Effector memory CD8-positive, alpha-beta T cell (primary cell): ENCODE measurements around the gene NOS3.

Experiments
- ATAC-seq: fragments of 150-1000 bp; cut with Tn5 transposase; replicated peaks from 2 replicates; pipeline ENCODE4 v1.10.0; 2021; ENCODE audit warnings: mild to moderate bottlenecking, moderate library complexity
- DNase-seq, 3 experiments: peaks; one replicate each; pipeline ENCODE4 v3.0.0; 2021
- H3K27ac Mint-ChIP-seq, 2 donors: one replicate each; pipeline ENCODE4 v1.8.0; 2022; ENCODE audit warnings: mild to moderate bottlenecking in 2 of 2, mixed read lengths in 2 of 2, moderate library complexity in 2 of 2
- H3K27me3 Mint-ChIP-seq, 2 donors: one replicate each; pipeline ENCODE4 v1.8.0; 2022; ENCODE audit warnings: mixed read lengths in 2 of 2
- H3K36me3 Mint-ChIP-seq: one replicate; pipeline ENCODE4 v1.8.0; 2022; ENCODE audit warnings: mild to moderate bottlenecking, moderate library complexity, mixed read lengths; ENCODE audit not compliant: insufficient read depth
- H3K4me1 Mint-ChIP-seq, 2 donors: one replicate each; pipeline ENCODE4 v1.8.0; 2022; ENCODE audit warnings: low read depth in 2 of 2, mixed read lengths in 2 of 2
- H3K4me3 Mint-ChIP-seq, 2 donors: one replicate each; pipeline ENCODE4 v1.8.0; 2022; ENCODE audit warnings: mild to moderate bottlenecking in 2 of 2, mixed read lengths in 2 of 2, moderate library complexity in 2 of 2
- H3K9me3 Mint-ChIP-seq, 2 donors: one replicate each; pipeline ENCODE4 v1.8.0; 2022; ENCODE audit warnings: mixed read lengths in 2 of 2

NOS3 gene

GRCh38 chr7:150947761-150948651 is 42.8 kb upstream of the NOS3 start:
- DNase-seq: no peak
- Mint-ChIP-seq H3K27ac (no peak overlapping the region), H3K4me3 (no peak overlapping the region), H3K4me1 (peaks cover 7 to 9% of the 10 kb centered on the region in 2 donors), H3K27me3 (peaks cover 6 to 70% of the 10 kb centered on the region in 2 donors), H3K36me3 (peaks cover 2% of the 10 kb centered on the region), H3K9me3 (no peaks in the 10 kb centered on the region)
- ATAC-seq: no peak

DNA sequence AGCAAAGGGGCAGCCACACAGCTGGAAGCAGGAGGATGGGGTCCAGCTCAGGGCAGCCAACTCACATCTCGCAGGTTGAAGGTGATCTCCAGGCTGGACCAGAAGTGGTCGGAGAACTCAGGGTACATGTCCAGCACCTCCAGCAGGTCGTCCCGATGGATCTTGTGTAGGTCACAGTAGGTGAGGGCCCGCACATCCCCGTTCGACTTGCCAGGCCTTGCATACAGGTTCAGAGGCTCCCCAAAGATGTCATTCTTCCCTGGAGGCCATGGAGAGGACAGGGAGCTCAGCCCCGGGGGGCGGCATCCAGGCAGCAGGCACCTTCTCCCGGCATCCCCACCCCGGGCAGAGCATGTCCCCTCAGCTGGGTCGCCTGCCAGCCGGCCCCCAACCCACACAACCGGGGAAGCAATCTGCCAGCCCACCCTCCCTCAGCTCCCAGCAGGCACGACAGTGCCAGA is 42.0 kb upstream of the NOS3 start:
- Mint-ChIP-seq H3K4me1 (peaks cover 3 to 7% of the 10 kb centered on the region in 2 donors), H3K27ac (no peak overlapping the region), H3K36me3 (peaks cover 2% of the 10 kb centered on the region), H3K27me3 (peaks cover 6 to 79% of the 10 kb centered on the region in 2 donors), H3K9me3 (no peaks in the 10 kb centered on the region), H3K4me3 (no peak overlapping the region)
- ATAC-seq: no peak
- no peak for DNase-seq

- Mint-ChIP-seq H3K27me3 (peaks cover 6 to 86% of the 10 kb centered on the region in 2 donors), H3K27ac (no peak overlapping the region), H3K36me3 (peaks cover 2% of the 10 kb centered on the region), H3K9me3 (no peaks in the 10 kb centered on the region), H3K4me3 (no peak overlapping the region), H3K4me1 (peaks cover 3 to 7% of the 10 kb centered on the region in 2 donors)
- DNase-seq (no peak), ATAC-seq (no peak)
Observed at GRCh38 chr7:150949564-150949963, 41.3 kb upstream of the NOS3 start.

GRCh38 chr7:150949971-150950491 is 40.8 kb upstream of the NOS3 start:
- ATAC-seq (no peak), DNase-seq (no peak)
- Mint-ChIP-seq H3K27ac (no peak overlapping the region), H3K9me3 (no peaks in the 10 kb centered on the region), H3K4me1 (peaks cover 3 to 7% of the 10 kb centered on the region in 2 donors), H3K4me3 (no peak overlapping the region), H3K36me3 (peaks cover 2% of the 10 kb centered on the region), H3K27me3 (peaks cover 10 to 86% of the 10 kb centered on the region in 2 donors)

GRCh38 chr7:150950496-150951180 is 40.2 kb upstream of the NOS3 start:
- peaks cover 8 to 86% of the 10 kb centered on the region in 2 donors for H3K27me3 Mint-ChIP-seq
- no peak for DNase-seq
- peaks cover 2% of the 10 kb centered on the region for H3K36me3 Mint-ChIP-seq
- no peaks in the 10 kb centered on the region for H3K9me3 Mint-ChIP-seq
- H3K4me3 Mint-ChIP-seq: no peak overlapping the region
- no peak overlapping the region for H3K27ac Mint-ChIP-seq
- H3K4me1 Mint-ChIP-seq: peaks cover 3 to 5% of the 10 kb centered on the region in 2 donors
- ATAC-seq: no peak

- Mint-ChIP-seq H3K27me3 (peaks cover 11 to 86% of the 10 kb centered on the region in 2 donors), H3K27ac (no peak overlapping the region), H3K4me1 (peaks cover 3 to 4% of the 10 kb centered on the region in 2 donors), H3K4me3 (no peak overlapping the region), H3K9me3 (no peaks in the 10 kb centered on the region), H3K36me3 (peaks cover 2% of the 10 kb centered on the region)
- DNase-seq (no peak), ATAC-seq (no peak)
Observed at GRCh38 chr7:150951181-150951520, 39.7 kb upstream of the NOS3 start.

GRCh38 chr7:150951521-150951920 is 39.3 kb upstream of the NOS3 start:
- no peak for ATAC-seq
- Mint-ChIP-seq H3K27me3 (peaks cover 12 to 86% of the 10 kb centered on the region in 2 donors), H3K9me3 (no peaks in the 10 kb centered on the region), H3K27ac (no peak overlapping the region), H3K36me3 (peaks cover 1% of the 10 kb centered on the region), H3K4me3 (no peak overlapping the region), H3K4me1 (peaks cover 3 to 4% of the 10 kb centered on the region in 2 donors)
- DNase-seq: no peak

DNA sequence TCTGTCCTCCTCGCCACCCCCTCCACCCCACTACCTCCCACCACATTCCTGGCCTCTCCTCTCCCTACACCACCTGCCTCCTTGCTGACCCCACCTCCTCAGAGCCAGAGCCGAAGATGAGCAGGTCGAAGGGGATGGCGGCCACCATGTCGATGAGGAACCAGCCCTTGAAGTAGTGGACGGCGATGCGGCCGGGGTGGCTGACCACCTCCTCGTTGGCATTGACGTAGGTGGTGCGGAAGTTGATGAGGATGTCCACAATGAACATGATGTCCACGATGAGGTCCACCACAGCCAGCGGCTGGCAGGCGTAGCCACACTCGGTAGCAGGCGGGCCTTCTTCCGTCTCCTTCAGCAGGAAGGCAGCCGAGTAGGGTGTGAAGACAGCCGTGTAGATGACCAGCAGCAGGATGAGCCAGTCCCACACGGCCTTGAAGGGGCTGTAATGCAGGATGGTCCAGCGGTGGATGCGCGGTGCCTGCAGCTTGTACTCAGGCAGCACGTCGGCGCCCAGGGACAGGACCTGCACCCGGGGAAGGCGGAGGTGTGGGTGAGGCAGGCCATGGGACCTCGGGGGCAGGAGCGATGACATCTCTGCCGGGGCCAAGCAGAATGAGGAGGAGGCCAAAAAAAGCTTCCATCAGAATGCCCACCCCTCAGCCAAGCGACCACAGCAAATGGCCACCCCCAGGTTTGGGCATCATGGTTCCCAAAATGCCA is 38.3 kb upstream of the NOS3 start:
- Mint-ChIP-seq H3K4me1 (peaks cover 3 to 5% of the 10 kb centered on the region in 2 donors), H3K4me3 (no peak overlapping the region), H3K27ac (no peak overlapping the region), H3K9me3 (no peaks in the 10 kb centered on the region), H3K36me3 (no peaks in the 10 kb centered on the region), H3K27me3 (peaks cover 22 to 90% of the 10 kb centered on the region in 2 donors)
- ATAC-seq (no peak), DNase-seq (no peak)

- H3K27me3 Mint-ChIP-seq: peaks cover 24 to 86% of the 10 kb centered on the region in 2 donors
Observed at GRCh38 chr7:150953061-150953997, 37.5 kb upstream of the NOS3 start.

GRCh38 chr7:150954201-150954985 is 36.4 kb upstream of the NOS3 start:
- Mint-ChIP-seq H3K27ac (no peak overlapping the region), H3K4me3 (no peak overlapping the region), H3K9me3 (no peaks in the 10 kb centered on the region), H3K4me1 (peaks cover 2 to 5% of the 10 kb centered on the region in 2 donors), H3K27me3 (peaks cover 34 to 88% of the 10 kb centered on the region in 2 donors), H3K36me3 (no peaks in the 10 kb centered on the region)
- ATAC-seq (no peak), DNase-seq (no peak)

More at GRCh38 chr7:150953061-150953997, 37.5 kb upstream of the NOS3 start:
- H3K9me3 Mint-ChIP-seq: no peaks in the 10 kb centered on the region
- H3K4me3 Mint-ChIP-seq: no peak overlapping the region
- H3K4me1 Mint-ChIP-seq: peaks cover 3 to 5% of the 10 kb centered on the region in 2 donors
- no peak overlapping the region for H3K27ac Mint-ChIP-seq
- no peak for DNase-seq
- ATAC-seq: no peak
- H3K36me3 Mint-ChIP-seq: no peaks in the 10 kb centered on the region

DNA sequence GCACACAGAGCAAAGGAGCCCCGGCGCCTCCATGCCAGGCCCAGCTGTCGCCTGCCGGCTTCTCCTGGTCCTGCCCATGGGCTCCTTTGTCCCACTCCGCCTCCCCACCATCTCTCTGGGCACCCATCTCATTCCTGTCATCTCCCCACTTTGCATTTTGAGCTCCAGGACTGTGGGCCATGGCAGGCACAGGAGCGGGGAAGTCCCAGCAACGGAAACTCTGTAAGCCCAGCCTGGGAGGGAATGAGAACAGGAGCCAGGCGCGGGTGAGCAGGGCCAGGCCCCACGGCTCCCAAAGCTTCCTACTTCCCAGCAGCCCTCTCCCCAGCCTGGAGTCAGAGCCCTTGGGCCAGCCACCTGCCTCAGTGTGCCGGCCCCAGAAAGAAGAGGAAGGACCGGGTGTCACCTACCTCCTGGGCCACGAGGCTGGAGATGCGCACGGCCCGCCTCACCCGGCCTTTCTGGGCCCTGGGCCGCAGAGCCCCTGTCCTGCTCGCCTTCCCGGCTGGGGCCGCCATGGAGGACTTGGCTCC is 35.8 kb upstream of the NOS3 start:
- no peak for ATAC-seq
- DNase-seq: no peak
- no peaks in the 10 kb centered on the region for H3K36me3 Mint-ChIP-seq
- H3K27ac Mint-ChIP-seq: no peak overlapping the region
- no peaks in the 10 kb centered on the region for H3K9me3 Mint-ChIP-seq
- H3K27me3 Mint-ChIP-seq: peaks cover 40 to 88% of the 10 kb centered on the region in 2 donors
- peaks cover 0 to 3% of the 10 kb centered on the region in 2 donors for H3K4me1 Mint-ChIP-seq
- no peak overlapping the region for H3K4me3 Mint-ChIP-seq
